GM12864 (cell line): ENCODE results near the gene LNPEP.
A peak's percentile ranks its signal among the peaks of the same experiment; 100 is the strongest.

Experiments used
- DNase-seq: peaks from one replicate; pipeline ENCODE4 v3.0.0-alpha.2; 2011; ENCODE audit warnings: low read depth
- H3K4me3 ChIP-seq: 2 replicates; pipeline ENCODE4 v1.5.1; 2011; ENCODE audit warnings: mild to moderate bottlenecking, low read depth, low read length, control low read depth
- CTCF ChIP-seq: IDR thresholded peaks from 2 replicates; pipeline ENCODE4 v1.5.1; 2011; ENCODE audit warnings: low read depth, mild to moderate bottlenecking, moderate library complexity, low read length, control low read depth, inconsistent platforms; ENCODE audit errors: missing control alignments

LNPEP gene

GRCh38 chr5:96933764-96934707 is 1.8 kb upstream of the LNPEP start:
- H3K4me3 ChIP-seq: peak overlapping the region; percentile 71
- TF ChIP-seq CTCF: no peak
- no peak for DNase-seq

GRCh38 chr5:96934708-96935558 is 947 bp upstream of the LNPEP start:
- peak; percentile 91 for DNase-seq
- H3K4me3 ChIP-seq: peak overlapping the region; percentile 71
- no peak for TF ChIP-seq CTCF

- peak; percentile 49 for DNase-seq
- TF ChIP-seq CTCF: no peak
- peak overlapping the region; percentile 71 for H3K4me3 ChIP-seq
These were observed 796 bp downstream of the LNPEP start for GRCh38 chr5:96936431-96937320.

GRCh38 chr5:96940586-96940985 is 4.7 kb downstream of the LNPEP start:
- no peak for DNase-seq
- H3K4me3 ChIP-seq: no peak overlapping the region
- TF ChIP-seq CTCF: no peak

- TF ChIP-seq CTCF: no peak
- DNase-seq: no peak
- no peak overlapping the region for H3K4me3 ChIP-seq
These were observed 5.3 kb downstream of the LNPEP start for GRCh38 chr5:96941140-96941539.

GRCh38 chr5:96942078-96942477 is 6.2 kb downstream of the LNPEP start:
- DNase-seq: no peak
- H3K4me3 ChIP-seq: no peak overlapping the region
- TF ChIP-seq CTCF: no peak
